Kidney tubule cell (primary cell): ENCODE measurements around the gene TAC1.
"Not testable (repeated sequence)": the region's sequence is repeated elsewhere in the genome, so short reads cannot be mapped to it uniquely, and the experiment has no call there.

Experiments used
- DNase-seq: peaks from one replicate; pipeline ENCODE4 v3.0.0-alpha.2; 2018; ENCODE audit warnings: low spot score

The TAC1 gene, protein sequence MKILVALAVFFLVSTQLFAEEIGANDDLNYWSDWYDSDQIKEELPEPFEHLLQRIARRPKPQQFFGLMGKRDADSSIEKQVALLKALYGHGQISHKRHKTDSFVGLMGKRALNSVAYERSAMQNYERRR

DNA sequence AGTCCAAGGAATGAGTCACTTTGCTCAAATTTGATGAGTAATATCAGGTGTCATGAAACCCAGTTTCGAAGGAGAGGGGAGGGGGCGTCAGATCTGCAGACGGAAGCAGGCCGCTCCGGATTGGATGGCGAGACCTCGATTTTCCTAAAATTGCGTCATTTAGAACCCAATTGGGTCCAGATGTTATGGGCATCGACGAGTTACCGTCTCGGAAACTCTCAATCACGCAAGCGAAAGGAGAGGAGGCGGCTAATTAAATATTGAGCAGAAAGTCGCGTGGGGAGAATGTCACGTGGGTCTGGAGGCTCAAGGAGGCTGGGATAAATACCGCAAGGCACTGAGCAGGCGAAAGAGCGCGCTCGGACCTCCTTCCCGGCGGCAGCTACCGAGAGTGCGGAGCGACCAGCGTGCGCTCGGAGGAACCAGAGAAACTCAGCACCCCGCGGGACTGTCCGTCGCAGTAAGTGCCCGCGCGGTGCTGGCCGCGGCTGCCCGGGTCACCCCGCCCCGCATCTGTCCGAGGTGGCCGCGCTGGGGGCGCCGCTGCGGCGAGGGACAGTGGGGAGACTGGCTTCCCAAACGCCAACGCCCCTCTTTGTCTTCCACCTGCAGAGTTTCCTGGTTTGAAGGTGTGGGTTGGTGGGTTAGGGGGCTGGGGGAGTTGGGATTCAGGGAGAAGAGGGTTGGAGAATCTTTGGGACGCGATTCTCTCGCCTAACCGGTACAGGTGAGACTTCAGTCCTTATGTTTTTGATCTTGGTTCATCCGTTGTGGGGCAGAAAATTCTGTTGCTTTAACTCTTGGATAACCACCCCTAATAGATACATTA, at the start of gene TAC1:
TSS of gene TAC1 (plus strand) at position 351 of the 829 bp plus-strand sequence. CDS start 527 bp downstream, outside the sequence.
- peak; percentile 33 for DNase-seq

DNA sequence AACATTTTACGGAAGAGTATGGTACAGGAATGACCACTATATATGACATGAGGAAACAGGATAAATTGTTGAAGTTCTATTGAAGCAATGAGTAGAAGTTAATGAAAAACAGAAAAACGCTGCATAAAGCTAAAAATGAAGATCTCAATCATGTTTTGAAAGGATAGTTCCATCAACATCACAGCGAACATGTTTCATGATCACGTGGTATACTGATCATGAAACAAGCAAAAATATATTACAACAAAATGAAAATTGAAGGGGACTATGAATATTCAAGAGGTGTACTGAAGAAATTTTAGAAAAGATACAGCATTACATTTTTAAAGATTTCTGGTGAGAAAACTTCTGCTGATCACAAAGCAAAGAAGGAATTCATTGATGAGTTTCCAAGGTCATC, 45.9 kb upstream of the TAC1 start:
- no peak for DNase-seq

DNA sequence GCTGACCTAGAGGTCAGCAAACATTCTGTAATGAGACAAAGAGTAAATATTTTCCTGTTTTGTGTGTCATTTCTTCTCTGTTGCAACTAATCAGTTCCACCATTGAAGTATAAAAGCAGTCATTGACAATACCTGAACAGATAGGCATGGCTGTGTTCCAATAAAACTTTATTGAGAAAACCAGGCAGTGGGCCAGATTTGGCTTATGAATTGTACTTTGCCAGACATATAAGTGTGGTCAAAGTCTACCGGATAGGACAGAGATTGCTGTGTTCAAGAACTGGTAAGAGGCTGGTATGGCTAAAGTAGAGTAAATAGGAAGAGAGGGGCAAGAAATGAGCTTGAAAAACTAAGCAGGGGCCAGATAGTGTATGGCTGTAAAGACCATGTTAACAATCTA, 38.3 kb upstream of the TAC1 start:
- no peak for DNase-seq

DNA sequence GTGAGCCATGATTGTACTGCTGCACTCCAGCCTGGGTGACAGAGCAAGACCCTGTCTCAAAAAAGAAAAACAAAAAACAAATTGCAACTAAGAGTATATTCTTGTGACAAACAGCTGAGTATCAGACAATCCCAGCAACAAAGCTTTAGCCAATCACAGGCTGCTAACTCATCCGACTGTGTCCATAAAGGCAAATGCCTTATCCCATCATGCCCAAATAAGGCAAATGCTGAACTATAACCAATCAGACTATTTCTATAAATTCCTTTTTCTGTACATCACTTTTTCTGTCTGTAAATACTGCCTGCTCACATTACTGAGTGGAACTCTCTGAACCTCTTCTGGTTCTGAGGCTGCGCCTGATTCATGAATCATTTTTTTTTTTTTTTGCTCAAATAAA, 37.5 kb upstream of the TAC1 start:
- DNase-seq = no peak

DNA sequence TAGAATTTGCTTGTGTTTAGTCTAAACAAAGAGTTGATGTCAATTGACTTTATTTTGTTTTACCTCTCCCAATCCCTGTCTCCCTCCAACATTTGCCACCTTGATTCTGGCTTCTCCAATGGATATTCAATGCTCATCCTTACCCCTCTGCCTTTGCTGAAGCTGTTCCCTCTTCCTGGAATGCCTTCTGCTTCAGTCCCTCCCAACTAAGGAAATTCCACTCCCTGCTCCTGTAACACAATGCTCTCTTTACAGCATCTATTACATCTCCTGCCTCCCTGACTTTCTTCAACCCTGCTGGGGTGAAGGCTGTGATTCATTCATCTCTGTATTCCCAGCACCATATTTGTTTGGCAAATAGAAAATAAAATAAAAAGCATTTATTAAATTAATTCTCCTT, 34.5 kb upstream of the TAC1 start:
- DNase-seq = no peak

DNA sequence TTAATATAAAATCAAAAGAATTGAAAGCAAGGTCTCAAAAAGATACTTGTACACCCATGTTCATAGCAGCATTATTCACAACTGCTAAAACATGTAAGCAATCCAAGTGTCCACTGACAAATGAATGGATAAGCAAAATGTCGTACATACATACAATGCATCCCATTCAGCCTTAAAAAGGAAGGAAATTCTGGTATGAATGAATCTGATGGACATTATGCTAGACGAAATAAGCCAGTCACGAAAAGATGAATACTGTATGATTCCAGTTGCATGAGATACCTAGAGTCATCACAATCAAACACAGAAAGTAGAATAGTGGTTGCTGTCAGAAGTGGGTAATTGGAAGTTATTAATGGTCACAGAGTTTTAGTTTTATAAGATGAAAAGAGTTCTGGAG, 9.5 kb upstream of the TAC1 start:
- DNase-seq = no peak

DNA sequence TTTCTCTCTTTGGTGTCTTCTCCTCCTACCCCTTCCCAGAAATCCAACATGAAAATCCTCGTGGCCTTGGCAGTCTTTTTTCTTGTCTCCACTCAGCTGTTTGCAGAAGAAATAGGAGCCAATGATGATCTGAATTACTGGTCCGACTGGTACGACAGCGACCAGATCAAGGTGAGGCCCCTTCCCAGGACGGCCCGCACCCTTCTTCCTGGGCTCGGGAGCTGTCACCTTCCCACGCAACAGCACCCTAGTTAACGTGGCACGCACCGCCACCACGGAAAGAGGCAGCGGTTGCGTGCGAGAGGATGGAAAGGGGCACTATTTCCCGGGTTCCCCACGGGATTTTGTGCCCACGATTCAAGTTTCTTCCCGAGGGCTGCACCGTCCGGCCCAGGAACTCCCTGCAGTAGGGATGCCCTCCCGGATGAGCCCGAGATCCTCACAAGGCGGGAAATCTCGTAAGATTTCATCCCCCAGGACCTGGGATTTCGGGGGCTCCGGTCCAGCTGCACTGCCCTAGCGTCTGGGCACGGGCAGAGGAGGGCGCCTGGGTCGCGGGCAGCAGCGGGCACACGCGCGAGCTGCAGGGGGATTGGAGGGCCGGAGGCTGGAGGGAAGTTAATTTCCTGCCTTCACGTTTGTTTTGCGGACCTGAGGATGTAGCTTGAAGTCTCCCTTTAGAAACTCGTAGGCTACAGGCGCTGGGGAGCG, 834 bp downstream of the TAC1 start:
- DNase-seq = no peak

DNA sequence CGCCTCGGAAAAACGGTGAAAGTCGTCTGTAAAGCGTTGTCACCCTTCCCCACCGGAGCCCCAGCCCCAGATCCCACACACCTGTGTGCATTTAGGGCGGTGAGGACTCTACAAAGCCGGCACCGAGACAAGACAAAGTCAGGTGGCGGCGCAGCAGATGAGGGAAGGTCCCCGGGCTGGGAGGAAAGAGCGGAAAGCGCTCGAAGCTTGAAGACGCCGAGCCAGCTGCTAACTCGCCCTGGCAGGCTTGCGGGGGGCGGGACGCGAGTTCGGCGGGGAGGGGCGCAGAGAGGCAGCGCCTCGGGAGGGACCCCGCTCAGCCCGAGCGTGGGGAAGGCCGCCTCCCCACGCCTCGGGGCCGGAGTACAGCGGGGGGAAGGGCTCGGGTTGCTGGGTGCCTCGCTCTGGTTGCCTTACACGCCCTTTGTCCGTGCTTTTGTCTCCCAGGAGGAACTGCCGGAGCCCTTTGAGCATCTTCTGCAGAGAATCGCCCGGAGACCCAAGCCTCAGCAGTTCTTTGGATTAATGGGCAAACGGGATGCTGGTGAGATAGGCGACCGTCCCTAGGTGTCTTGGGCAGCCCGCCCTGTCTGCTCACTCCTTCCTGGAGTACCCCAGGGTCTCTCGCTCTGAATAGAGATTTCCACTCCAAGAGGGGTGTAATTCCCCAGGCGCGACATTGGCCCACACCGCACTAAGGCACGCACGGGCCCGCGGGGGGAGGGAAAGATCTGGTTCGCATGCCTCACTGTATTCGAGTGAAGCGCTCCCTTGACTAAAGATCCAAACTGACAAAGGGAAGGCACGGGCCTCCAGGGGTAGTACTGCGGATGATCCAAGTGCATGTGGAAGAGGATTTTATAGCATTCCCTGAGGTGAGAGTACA, 1.6 kb downstream of the TAC1 start:
- DNase-seq = no peak

DNA sequence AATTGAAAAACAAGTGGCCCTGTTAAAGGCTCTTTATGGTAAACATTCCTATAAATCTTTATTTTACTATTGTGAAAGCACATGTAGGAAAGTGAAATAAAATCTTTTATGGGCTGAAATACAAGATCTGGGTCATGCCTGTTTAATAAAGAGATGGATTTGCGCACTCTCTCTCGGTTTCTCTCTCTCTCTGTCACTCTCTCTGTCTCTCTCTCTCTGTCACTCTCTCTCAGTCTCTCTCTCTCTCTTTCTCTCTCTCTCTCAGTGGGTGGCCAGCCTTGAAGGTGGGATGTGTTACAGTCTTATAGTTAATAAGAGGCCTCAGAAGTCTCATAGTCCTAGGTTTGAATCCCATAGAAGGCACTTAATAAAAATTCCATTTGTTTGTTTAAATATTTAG, 2.4 kb downstream of the TAC1 start:
- DNase-seq = no peak

DNA sequence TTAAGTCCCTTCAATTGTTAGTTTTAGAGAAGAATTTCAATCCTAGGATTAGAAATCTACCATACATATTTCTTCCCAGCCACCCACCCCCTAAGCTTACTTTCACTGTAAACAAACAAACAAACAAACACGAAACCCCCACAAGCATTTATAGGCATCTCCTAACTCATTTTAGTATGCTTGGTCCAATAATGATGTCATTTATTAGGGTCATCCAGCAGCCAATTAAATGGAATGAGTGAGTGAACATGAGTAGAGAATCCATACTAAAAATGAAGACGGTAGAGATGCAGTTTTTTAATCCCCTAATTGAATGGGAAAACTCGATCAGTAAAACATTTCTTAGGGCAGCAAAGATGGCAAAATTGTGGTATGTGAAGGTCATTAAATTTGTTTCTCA, 3.2 kb downstream of the TAC1 start:
- no peak for DNase-seq

DNA sequence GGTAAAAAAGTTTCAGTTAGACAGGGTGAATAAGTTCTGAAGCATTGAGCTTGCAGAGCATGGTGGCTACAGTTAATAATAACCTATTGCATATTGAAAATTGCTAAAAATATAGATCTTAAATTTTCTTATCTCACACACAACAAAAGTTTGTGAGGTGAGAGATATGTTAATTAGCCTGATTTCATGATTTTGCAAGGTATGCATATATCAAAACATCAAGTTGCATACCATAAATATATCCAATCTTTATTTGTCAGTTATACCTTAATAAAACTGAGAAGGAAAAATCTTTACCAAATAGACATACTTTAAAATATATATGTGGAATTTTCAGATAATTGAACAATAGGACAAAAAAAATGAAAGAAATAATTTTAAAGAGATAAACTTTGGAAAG, 16.6 kb downstream of the TAC1 start:
- no peak for DNase-seq

DNA sequence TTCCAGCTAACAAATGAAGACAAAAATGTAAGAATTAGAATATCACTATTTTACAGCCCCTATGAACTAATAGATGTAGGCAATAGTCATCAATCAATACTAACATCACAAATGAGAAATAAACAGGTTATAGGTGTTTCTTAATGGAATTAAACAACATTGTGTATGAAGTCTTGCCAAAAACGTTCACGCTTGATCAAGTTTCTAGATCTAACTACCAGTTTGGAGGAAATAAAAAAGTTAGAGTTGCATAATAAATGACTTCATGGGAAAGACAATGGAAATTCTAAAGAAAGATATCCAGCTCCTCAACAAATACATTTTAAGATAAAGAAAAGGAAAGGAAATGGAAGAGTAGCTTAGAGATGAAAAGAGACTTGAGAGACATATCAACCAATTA, 19.7 kb downstream of the TAC1 start:
- DNase-seq = no peak

DNA sequence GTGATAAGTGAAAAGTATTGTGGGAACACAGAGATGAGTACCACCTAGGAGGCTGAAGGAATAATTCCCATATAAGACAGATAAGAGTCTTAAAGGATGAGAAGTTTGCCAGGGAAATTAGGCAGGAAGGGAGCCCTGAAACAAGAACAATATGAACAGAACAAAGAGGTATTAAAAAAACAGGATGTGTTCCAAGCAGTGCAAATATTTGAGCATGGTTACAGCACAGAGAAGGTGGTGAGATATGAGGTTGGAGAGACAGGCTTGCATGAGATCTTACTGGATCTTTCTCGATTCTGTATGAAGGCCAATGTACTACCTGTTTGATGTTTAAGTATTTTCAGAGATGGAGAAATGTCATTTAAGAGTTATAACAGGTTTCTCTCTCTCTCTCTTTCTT, 20.3 kb downstream of the TAC1 start:
- no peak for DNase-seq

DNA sequence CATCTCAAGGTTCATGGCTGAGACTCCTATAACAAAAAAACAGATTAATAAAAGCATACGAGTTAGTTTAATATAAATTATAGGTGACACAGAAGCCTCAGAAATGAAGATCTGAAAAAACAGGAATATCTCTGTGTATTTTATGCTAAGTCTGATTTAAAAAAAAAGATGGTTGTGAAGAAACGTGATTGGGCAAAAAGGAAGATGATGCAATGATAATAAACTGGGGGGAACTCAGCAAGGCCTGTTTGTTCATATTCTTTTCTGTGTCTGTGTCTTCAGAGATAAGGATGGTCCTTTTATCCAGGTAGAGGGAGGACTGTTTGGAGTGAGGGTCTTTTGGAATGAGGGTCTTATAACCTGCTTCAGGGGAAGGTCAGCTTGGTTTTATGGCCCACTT, 25.9 kb downstream of the TAC1 start:
- peak; percentile 0 for DNase-seq

DNA sequence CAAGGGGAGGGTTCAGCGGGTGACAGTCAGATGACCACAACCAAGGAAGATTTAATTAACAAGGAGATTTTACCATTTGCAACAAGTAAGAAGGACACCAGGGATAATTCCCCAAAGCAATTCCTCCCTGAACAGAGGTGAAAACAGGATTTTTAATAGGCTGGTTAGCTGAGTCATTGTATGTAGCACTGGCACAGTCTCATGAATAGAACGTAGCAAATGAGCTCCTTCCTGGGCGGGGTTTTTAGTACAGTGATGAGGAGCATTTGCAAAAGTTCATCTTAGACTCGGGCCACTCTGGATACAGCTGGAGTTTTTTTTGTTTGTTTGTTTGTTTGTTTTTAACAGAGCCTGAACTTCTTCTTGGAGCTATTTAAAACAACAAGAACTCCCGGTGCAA, 39.0 kb downstream of the TAC1 start:
- no peak for DNase-seq

DNA sequence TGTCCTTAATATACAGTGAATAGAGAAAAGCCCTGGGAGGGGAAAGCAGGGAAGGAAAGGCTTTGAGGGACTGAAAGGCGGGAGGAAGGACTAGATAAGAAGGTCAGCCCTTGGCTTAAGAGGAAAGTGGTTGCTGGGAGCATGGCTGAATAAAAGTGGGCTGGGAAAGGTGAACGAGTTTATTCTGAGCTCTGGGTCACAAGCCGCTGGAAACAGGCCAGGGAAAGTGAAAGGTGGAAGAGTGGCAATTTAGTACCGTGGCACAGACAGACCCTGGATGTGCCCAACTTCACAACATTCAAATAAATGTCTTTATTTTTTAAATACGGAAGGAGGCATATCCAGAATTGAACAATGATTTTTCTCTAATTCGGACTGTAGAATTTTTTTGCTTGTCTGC, 39.7 kb downstream of the TAC1 start:
- no peak for DNase-seq

DNA sequence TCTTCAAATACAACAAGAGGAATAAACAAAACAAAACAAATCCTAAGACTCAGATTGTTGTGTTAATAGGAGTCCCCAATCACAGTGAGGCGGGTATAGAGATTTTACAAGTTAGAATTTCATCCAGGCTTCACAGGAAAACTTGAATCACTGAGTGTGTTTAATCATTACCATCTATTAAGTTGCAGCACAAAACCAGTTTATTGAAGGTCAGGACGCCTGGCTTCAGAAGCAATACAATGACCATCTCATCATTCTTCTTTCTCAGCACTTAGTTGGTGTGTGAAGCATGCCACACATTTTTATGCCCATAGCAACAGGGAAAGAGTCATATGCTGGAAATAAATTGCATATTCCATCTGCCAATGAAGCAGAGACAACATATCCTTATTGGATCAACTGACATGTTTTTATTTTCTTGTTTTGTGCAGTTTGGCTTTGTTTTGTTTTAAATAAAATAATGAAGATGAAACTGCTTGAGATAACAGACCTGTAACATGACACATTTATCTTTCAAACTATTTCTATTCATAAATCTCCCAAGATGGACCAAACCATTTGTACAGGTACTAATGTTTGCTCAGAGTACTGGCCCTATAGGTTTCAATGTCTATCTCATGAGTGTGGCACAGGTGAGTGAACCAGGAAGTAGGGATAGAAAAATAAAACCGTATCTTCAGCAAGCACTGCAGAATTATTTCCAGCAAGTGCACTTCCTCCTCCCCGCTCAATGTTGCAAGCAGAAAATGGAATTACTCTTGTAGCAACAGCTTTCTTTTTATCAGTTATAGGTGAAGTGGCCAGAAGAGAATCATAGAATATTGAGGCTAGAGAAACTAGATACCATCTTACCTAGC, 40.4 kb downstream of the TAC1 start:
- no peak for DNase-seq

DNA sequence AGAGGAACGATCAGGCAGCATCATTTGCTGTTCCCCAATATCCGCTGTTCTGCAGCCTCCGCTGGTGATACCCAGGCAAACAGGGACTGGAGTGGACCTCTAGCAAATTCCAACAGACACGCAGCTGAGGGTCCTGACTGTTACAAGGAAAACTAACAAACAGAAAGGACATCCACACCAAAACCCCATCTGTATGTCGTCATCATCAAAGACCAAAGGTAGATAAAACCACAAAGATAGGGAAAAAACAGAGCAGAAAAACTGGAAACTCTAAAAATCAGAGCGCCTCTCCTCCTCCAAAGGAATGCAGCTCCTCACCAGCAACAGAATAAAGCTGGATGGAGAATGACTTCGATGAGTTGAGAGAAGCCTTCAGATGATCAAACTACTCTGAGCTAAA, 54.5 kb downstream of the TAC1 start:
- not testable (repeated sequence) for DNase-seq
